Measurements from ENCODE around the gene PFDN6. TPM values are rescaled to one million over a fixed set of nuclear protein-coding genes. Genes with fewer than 3 reads are reported as not detected.

The PFDN6 gene
- total RNA-seq, 6 experiments from 2014 or later = 52.1 to 73.7 (median 69.7) TPM

- Mint-ChIP-seq H3K36me3 (ENCODE audit: low read depth) (no peaks in the 10 kb centered on the region), H3K9me3 (no peaks in the 10 kb centered on the region), H3K27ac (no peak overlapping the region), H3K4me1 (ENCODE audit: low read depth) (peaks cover 3% of the 10 kb centered on the region), H3K4me3 (no peak overlapping the region), H3K27me3 (ENCODE audit: insufficient read depth) (peaks cover 8% of the 10 kb centered on the region)
- TF ChIP-seq CTCF (IDR thresholded peaks at IDR 0.05) = no peak
- DNase-seq = no peak
Measured at GRCh38 chr6:33329058-33329457, 39.7 kb downstream of the PFDN6 start.

- no peak for TF ChIP-seq CTCF (IDR thresholded peaks at IDR 0.05)
- Mint-ChIP-seq H3K4me3 (no peak overlapping the region), H3K27me3 (ENCODE audit: insufficient read depth) (peaks cover 19% of the 10 kb centered on the region), H3K27ac (no peak overlapping the region), H3K9me3 (no peaks in the 10 kb centered on the region), H3K4me1 (ENCODE audit: low read depth) (no peaks in the 10 kb centered on the region), H3K36me3 (ENCODE audit: low read depth) (no peaks in the 10 kb centered on the region)
- DNase-seq = no peak
Measured at GRCh38 chr6:33330736-33331135, 41.3 kb downstream of the PFDN6 start.

DNA sequence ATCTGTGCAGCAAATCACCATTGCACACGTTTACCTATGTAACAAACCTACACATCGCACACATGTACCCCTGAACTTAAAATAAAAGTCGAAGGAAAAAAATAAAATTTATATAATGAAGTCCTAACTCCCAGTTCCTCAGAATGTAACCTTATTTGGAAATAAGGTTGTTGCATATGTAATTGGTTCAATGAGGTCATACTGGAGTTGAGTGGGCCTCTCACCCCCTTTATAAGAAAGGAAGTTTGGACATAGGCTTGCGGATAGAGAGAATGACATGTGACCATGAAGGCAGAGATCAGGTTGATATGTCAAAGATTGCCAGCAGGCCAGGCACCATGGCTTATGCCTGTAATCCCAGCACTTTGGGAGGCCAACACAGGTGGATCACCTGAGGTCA, 44.3 kb downstream of the PFDN6 start:
- H3K27me3 Mint-ChIP-seq (ENCODE audit: insufficient read depth) = peaks cover 33% of the 10 kb centered on the region
- H3K4me1 Mint-ChIP-seq (ENCODE audit: low read depth) = no peaks in the 10 kb centered on the region
- no peak for TF ChIP-seq CTCF (IDR thresholded peaks at IDR 0.05)
- H3K27ac Mint-ChIP-seq = no peak overlapping the region
- no peaks in the 10 kb centered on the region for H3K36me3 Mint-ChIP-seq (ENCODE audit: low read depth)
- no peak overlapping the region for H3K4me3 Mint-ChIP-seq
- no peaks in the 10 kb centered on the region for H3K9me3 Mint-ChIP-seq
- DNase-seq = no peak

DNA sequence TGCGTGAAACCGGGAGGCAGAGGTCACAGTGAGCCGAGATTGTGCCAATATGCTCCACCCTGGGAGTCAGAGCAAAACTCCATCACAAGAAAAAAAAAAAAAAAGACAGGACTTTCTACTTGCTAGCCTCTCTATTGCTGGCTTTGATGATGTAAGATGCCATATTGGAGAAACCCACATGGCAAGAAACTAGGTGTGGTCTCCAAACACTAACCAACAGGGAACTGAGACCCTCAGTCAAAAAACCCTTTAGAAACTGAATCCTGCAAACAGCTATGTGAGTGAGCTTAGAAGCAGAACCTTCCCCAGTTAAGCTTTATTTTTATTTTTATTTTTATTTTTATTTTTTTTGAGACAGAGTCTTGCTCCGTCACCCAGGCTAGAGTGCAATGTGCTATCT, 46.5 kb downstream of the PFDN6 start:
- TF ChIP-seq CTCF (IDR thresholded peaks at IDR 0.05) = no peak
- Mint-ChIP-seq H3K4me3 (no peak overlapping the region), H3K9me3 (no peaks in the 10 kb centered on the region), H3K27me3 (ENCODE audit: insufficient read depth) (peaks cover 30% of the 10 kb centered on the region), H3K27ac (no peak overlapping the region), H3K36me3 (ENCODE audit: low read depth) (no peaks in the 10 kb centered on the region), H3K4me1 (ENCODE audit: low read depth) (no peaks in the 10 kb centered on the region)
- no peak for DNase-seq

DNA sequence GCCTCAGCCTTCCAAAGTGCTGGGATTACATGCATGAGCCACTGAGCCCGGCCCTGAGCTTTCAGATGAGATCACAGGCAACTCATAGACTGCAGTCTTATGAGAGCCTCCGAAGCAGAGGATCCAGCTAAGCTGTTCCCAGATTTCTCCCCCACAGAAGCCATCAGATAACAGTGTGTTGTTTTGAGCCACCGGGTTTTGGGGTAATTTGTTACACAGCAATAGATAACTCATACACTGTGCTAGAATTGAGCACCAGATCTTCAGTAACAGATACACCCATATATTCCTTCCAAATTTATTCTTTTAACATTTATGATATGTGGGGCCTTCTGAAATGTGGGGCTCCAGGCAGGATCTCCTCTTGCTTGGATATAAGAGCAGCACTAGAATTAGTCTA, 47.1 kb downstream of the PFDN6 start:
- Mint-ChIP-seq H3K36me3 (ENCODE audit: low read depth) (no peaks in the 10 kb centered on the region), H3K4me1 (ENCODE audit: low read depth) (no peaks in the 10 kb centered on the region), H3K9me3 (no peaks in the 10 kb centered on the region)

More for the DNA sequence above, 47.1 kb downstream of the PFDN6 start:
- H3K4me3 Mint-ChIP-seq = no peak overlapping the region
- no peak for TF ChIP-seq CTCF (IDR thresholded peaks at IDR 0.05)
- peaks cover 30% of the 10 kb centered on the region for H3K27me3 Mint-ChIP-seq (ENCODE audit: insufficient read depth)
- no peak for DNase-seq
- no peak overlapping the region for H3K27ac Mint-ChIP-seq

Measured in HFFc6 (cell line).